GM18951 (cell line): ENCODE measurements around the gene TSEN34.

ENCODE experiments used
- POLR2A ChIP-seq: IDR thresholded peaks from 4 replicates; pipeline ENCODE4 v1.6.1; 2011; ENCODE audit warnings: mild to moderate bottlenecking; ENCODE audit not compliant: insufficient read length, insufficient read depth; ENCODE audit errors: extremely low read depth
- in situ Hi-C: fragments of 300-500 bp; cut with MboI; formaldehyde crosslinking; loops from one replicate; pipeline ENCODE4 v1.12.0; 2022; ENCODE audit warnings: low sequenced_read_pairs, mixed read lengths, inconsistent platforms; ENCODE audit not compliant: unreplicated experiment

Gene TSEN34

GRCh38 chr19:54155694-54156093 lies 35.4 kb upstream of the TSEN34 start:
- TF ChIP-seq POLR2A = no peak
- in situ Hi-C loops = no loop called here

- TF ChIP-seq POLR2A = no peak
- in situ Hi-C loops = no loop called here
Measured at GRCh38 chr19:54156490-54156889, 34.6 kb upstream of the TSEN34 start.

GRCh38 chr19:54156953-54157352 lies 34.2 kb upstream of the TSEN34 start:
- no peak for TF ChIP-seq POLR2A
- in situ Hi-C loops = no loop called here

- in situ Hi-C loops = no loop called here
- no peak for TF ChIP-seq POLR2A
Measured at GRCh38 chr19:54158812-54159351, 32.2 kb upstream of the TSEN34 start.

- in situ Hi-C loops = no loop called here
- peak; percentile 86 for TF ChIP-seq POLR2A
Measured at GRCh38 chr19:54159352-54160181, 31.5 kb upstream of the TSEN34 start, which contains the start of gene LENG1. Gene LENG1, minus strand, starts transcription at chr19:54159721. Its CDS starts 26 bp downstream, at chr19:54159695.

- TF ChIP-seq POLR2A = no peak
- in situ Hi-C loops = no loop called here
Measured at GRCh38 chr19:54160182-54160811, 30.8 kb upstream of the TSEN34 start.

GRCh38 chr19:54160854-54161253 lies 30.3 kb upstream of the TSEN34 start:
- in situ Hi-C loops = no loop called here
- TF ChIP-seq POLR2A = no peak

GRCh38 chr19:54162241-54162805 lies 28.8 kb upstream of the TSEN34 start:
- TF ChIP-seq POLR2A = no peak
- in situ Hi-C loops = no loop called here

GRCh38 chr19:54162884-54163283 lies 28.2 kb upstream of the TSEN34 start:
- no peak for TF ChIP-seq POLR2A
- in situ Hi-C loops = no loop called here

GRCh38 chr19:54164369-54165068 lies 26.6 kb upstream of the TSEN34 start:
- no peak for TF ChIP-seq POLR2A
- in situ Hi-C loops = no loop called here

GRCh38 chr19:54165222-54165621 lies 25.9 kb upstream of the TSEN34 start:
- in situ Hi-C loops = no loop called here

GRCh38 chr19:54168174-54168917 lies 22.8 kb upstream of the TSEN34 start:
- in situ Hi-C loops = no loop called here
- TF ChIP-seq POLR2A = no peak

More at GRCh38 chr19:54165222-54165621, 25.9 kb upstream of the TSEN34 start:
- no peak for TF ChIP-seq POLR2A

- TF ChIP-seq POLR2A = no peak
- in situ Hi-C loops = no loop called here
Measured at GRCh38 chr19:54169149-54169740, 21.9 kb upstream of the TSEN34 start.

- in situ Hi-C loops = loop anchor here (10.0 kb wide), 1 partner anchor 63 kb away; no protein-coding TSS in a partner anchor
Measured at GRCh38 chr19:54171736-54172431, 19.2 kb upstream of the TSEN34 start.
